ENCODE data around the gene EYS.
"Not testable (repeated sequence)": the region's sequence is repeated elsewhere in the genome, so short reads cannot be mapped to it uniquely, and the experiment has no call there.

Gene EYS

GRCh38 chr6:63804381-63804956 lies 1902.6 kb downstream of the EYS start:
- no peak overlapping the region for H3K4me3 ChIP-seq (ENCODE audit: insufficient read length, low read depth)
- no peaks in the 10 kb centered on the region for H3K27me3 ChIP-seq (ENCODE audit: insufficient read depth, insufficient read length)
- H3K4me1 ChIP-seq (ENCODE audit: insufficient read depth, insufficient read length): no peaks in the 10 kb centered on the region
- H3K36me3 ChIP-seq (ENCODE audit: insufficient read depth, insufficient read length, low read length): no peaks in the 10 kb centered on the region
- no peak for TF ChIP-seq ZNF274 (IDR thresholded peaks at IDR 0.05; ENCODE audit: low read depth, low read length)
- no peak for TF ChIP-seq YY1 (IDR thresholded peaks at IDR 0.05; ENCODE audit: insufficient read depth, insufficient read length)
- TF ChIP-seq SUZ12 (IDR thresholded peaks at IDR 0.05; ENCODE audit: extremely low read depth, insufficient read depth, insufficient read length): no peak
- no peak for DNase-seq (ENCODE audit: low read depth, low spot score)
- H3K9ac ChIP-seq (ENCODE audit: insufficient read length, low read depth): no peak overlapping the region
- no peaks in the 10 kb centered on the region for H3K9me3 ChIP-seq (ENCODE audit: insufficient read depth, low read length)

- no peak overlapping the region for H3K4me3 ChIP-seq (ENCODE audit: insufficient read length, low read depth)
- H3K9ac ChIP-seq (ENCODE audit: insufficient read length, low read depth): no peak overlapping the region
- H3K9me3 ChIP-seq (ENCODE audit: insufficient read depth, low read length): no peaks in the 10 kb centered on the region
- H3K27me3 ChIP-seq (ENCODE audit: insufficient read depth, insufficient read length): no peaks in the 10 kb centered on the region
- H3K36me3 ChIP-seq (ENCODE audit: insufficient read depth, insufficient read length, low read length): no peaks in the 10 kb centered on the region
- no peak for DNase-seq (ENCODE audit: low read depth, low spot score)
- TF ChIP-seq SUZ12 (IDR thresholded peaks at IDR 0.05; ENCODE audit: extremely low read depth, insufficient read depth, insufficient read length): no peak
- TF ChIP-seq YY1 (IDR thresholded peaks at IDR 0.05; ENCODE audit: insufficient read depth, insufficient read length): no peak
- TF ChIP-seq ZNF274 (IDR thresholded peaks at IDR 0.05; ENCODE audit: low read depth, low read length): no peak
- no peaks in the 10 kb centered on the region for H3K4me1 ChIP-seq (ENCODE audit: insufficient read depth, insufficient read length)
Observed at GRCh38 chr6:63803371-63803770, 1903.7 kb downstream of the EYS start.

GRCh38 chr6:63802606-63803206 lies 1904.3 kb downstream of the EYS start:
- no peak for TF ChIP-seq YY1 (IDR thresholded peaks at IDR 0.05; ENCODE audit: insufficient read depth, insufficient read length)
- no peak for TF ChIP-seq ZNF274 (IDR thresholded peaks at IDR 0.05; ENCODE audit: low read depth, low read length)
- no peak for TF ChIP-seq SUZ12 (IDR thresholded peaks at IDR 0.05; ENCODE audit: extremely low read depth, insufficient read depth, insufficient read length)
- DNase-seq (ENCODE audit: low read depth, low spot score): no peak
- Histone ChIP-seq H3K9me3 (ENCODE audit: insufficient read depth, low read length) (no peaks in the 10 kb centered on the region), H3K4me1 (ENCODE audit: insufficient read depth, insufficient read length) (no peaks in the 10 kb centered on the region), H3K9ac (ENCODE audit: insufficient read length, low read depth) (no peak overlapping the region), H3K36me3 (ENCODE audit: insufficient read depth, insufficient read length, low read length) (no peaks in the 10 kb centered on the region), H3K27me3 (ENCODE audit: insufficient read depth, insufficient read length) (no peaks in the 10 kb centered on the region), H3K4me3 (ENCODE audit: insufficient read length, low read depth) (no peak overlapping the region)

GRCh38 chr6:63800386-63800785 lies 1906.6 kb downstream of the EYS start:
- DNase-seq (ENCODE audit: low read depth, low spot score); H3K36me3 ChIP-seq (ENCODE audit: insufficient read depth, insufficient read length, low read length); H3K27me3 ChIP-seq (ENCODE audit: insufficient read depth, insufficient read length); H3K4me3 ChIP-seq (ENCODE audit: insufficient read length, low read depth); H3K9me3 ChIP-seq (ENCODE audit: insufficient read depth, low read length); H3K4me1 ChIP-seq (ENCODE audit: insufficient read depth, insufficient read length); H3K9ac ChIP-seq (ENCODE audit: insufficient read length, low read depth): not testable (repeated sequence)

- TF ChIP-seq ZNF274 (IDR thresholded peaks at IDR 0.05; ENCODE audit: low read depth, low read length): no peak
- no peak for TF ChIP-seq SUZ12 (IDR thresholded peaks at IDR 0.05; ENCODE audit: extremely low read depth, insufficient read depth, insufficient read length)
- no peak for TF ChIP-seq YY1 (IDR thresholded peaks at IDR 0.05; ENCODE audit: insufficient read depth, insufficient read length)
- Histone ChIP-seq H3K4me3 (ENCODE audit: insufficient read length, low read depth) (no peak overlapping the region), H3K9me3 (ENCODE audit: insufficient read depth, low read length) (no peaks in the 10 kb centered on the region), H3K4me1 (ENCODE audit: insufficient read depth, insufficient read length) (no peaks in the 10 kb centered on the region), H3K9ac (ENCODE audit: insufficient read length, low read depth) (no peak overlapping the region), H3K27me3 (ENCODE audit: insufficient read depth, insufficient read length) (no peaks in the 10 kb centered on the region), H3K36me3 (ENCODE audit: insufficient read depth, insufficient read length, low read length) (no peaks in the 10 kb centered on the region)
- DNase-seq (ENCODE audit: low read depth, low spot score): no peak
Observed at GRCh38 chr6:63799813-63800212, 1907.2 kb downstream of the EYS start.

GRCh38 chr6:63799313-63799712 lies 1907.7 kb downstream of the EYS start:
- DNase-seq (ENCODE audit: low read depth, low spot score): no peak
- Histone ChIP-seq H3K4me3 (ENCODE audit: insufficient read length, low read depth) (no peak overlapping the region), H3K4me1 (ENCODE audit: insufficient read depth, insufficient read length) (no peaks in the 10 kb centered on the region), H3K36me3 (ENCODE audit: insufficient read depth, insufficient read length, low read length) (no peaks in the 10 kb centered on the region), H3K9me3 (ENCODE audit: insufficient read depth, low read length) (no peaks in the 10 kb centered on the region), H3K9ac (ENCODE audit: insufficient read length, low read depth) (no peak overlapping the region), H3K27me3 (ENCODE audit: insufficient read depth, insufficient read length) (no peaks in the 10 kb centered on the region)
- TF ChIP-seq YY1 (IDR thresholded peaks at IDR 0.05; ENCODE audit: insufficient read depth, insufficient read length) (no peak), SUZ12 (IDR thresholded peaks at IDR 0.05; ENCODE audit: extremely low read depth, insufficient read depth, insufficient read length) (no peak), ZNF274 (IDR thresholded peaks at IDR 0.05; ENCODE audit: low read depth, low read length) (no peak)

- H3K27me3 ChIP-seq (ENCODE audit: insufficient read depth, insufficient read length): no peaks in the 10 kb centered on the region
- no peaks in the 10 kb centered on the region for H3K36me3 ChIP-seq (ENCODE audit: insufficient read depth, insufficient read length, low read length)
- no peak overlapping the region for H3K9ac ChIP-seq (ENCODE audit: insufficient read length, low read depth)
- H3K9me3 ChIP-seq (ENCODE audit: insufficient read depth, low read length): no peaks in the 10 kb centered on the region
- no peak overlapping the region for H3K4me3 ChIP-seq (ENCODE audit: insufficient read length, low read depth)
- DNase-seq (ENCODE audit: low read depth, low spot score): no peak
- no peaks in the 10 kb centered on the region for H3K4me1 ChIP-seq (ENCODE audit: insufficient read depth, insufficient read length)
- TF ChIP-seq YY1 (IDR thresholded peaks at IDR 0.05; ENCODE audit: insufficient read depth, insufficient read length): no peak
Observed at GRCh38 chr6:63798378-63798777, 1908.6 kb downstream of the EYS start.
